HG03066 (cell line): Measurements from ENCODE around the gene SREBF2.

Experiments
- ATAC-seq: cut with Tn5 transposase; IDR thresholded peaks from one replicate; pipeline ENCODE4 v1.9.1; 2021; ENCODE audit warnings: low read depth; ENCODE audit not compliant: unreplicated experiment

Gene SREBF2

DNA sequence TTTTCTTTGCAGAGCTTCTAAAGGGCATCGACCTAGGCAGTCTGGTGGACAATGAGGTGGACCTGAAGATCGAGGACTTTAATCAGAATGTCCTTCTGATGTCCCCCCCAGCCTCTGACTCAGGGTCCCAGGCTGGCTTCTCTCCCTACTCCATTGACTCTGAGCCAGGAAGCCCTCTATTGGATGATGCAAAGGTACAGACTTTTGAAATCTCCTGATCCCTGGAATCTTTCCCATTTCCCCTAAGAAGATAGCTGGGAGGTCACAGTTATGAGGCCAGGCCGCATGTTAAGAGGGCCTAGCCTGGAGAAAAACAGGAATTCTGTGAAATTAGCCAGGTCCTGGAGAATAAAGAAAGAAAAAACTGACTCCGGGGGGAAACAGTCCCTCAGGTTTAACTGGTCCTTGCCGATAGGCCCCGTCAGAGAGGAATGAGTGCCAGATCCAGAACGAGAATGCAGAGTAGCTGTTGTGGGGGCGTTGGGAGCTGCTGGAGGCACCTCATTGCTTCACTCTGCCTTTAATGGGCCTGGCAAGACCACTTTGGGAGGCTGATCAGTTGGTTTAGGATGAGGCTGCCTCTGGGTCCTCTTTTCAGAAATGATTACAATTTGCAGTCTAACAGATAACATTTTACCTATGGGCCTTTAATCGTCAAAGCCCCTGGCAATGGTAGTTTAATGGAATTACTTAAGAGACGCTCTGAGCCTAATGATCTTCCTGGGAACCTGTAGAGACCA lies 42.8 kb downstream of the SREBF2 start:
- ATAC-seq: no peak

DNA sequence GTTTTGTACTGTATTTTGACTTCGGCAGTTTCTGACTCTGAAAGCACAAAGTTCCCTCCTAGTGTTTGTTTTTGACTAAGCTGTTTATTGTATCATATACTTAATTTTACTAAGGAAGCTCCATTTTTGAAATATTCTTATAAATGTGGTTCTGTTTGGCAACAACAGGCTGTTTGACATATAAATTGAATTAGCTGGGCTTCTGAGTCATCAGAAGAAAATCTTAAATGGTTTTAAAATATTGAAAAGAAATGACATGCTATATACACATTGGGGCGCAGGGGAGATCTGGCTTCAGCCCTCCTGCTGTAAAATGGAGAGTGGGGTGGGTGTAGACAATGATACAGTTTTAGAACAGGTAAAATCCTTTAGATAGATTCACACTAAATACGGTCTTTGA lies 43.4 kb downstream of the SREBF2 start:
- no peak for ATAC-seq

DNA sequence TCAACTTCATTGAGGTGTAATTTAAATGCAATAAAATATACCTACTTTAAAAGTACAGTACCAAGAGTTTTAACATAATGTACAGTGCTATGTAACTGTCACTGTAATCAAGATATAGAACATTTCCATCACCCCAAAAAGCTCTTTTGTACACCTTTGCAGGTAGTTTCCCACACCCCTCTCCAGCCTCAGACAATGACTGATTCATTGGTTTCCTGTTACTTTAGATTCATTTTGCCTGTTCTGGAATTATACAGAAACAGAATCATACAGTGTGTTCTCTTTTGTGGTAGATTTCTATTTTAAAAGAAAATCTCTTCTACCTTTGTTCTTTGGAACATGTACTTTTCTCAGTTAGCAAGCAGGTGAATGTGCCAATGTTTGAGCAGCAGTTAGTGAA lies 43.8 kb downstream of the SREBF2 start:
- ATAC-seq: no peak

DNA sequence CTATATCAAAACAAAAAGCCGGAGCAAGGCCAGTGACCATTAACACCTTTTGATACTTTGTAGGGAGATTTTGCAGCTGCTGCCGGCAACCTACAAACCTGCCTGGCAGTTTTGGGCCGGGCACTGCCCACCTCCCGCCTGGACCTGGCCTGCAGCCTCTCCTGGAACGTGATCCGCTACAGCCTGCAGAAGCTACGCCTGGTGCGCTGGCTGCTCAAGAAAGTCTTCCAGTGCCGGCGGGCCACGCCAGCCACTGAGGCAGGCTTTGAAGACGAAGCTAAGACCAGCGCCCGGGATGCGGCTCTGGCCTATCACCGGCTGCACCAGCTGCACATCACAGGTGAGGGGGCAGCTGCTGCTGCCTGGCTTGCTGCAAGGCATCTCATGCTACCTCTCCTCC lies 47.7 kb downstream of the SREBF2 start:
- ATAC-seq: no peak

DNA sequence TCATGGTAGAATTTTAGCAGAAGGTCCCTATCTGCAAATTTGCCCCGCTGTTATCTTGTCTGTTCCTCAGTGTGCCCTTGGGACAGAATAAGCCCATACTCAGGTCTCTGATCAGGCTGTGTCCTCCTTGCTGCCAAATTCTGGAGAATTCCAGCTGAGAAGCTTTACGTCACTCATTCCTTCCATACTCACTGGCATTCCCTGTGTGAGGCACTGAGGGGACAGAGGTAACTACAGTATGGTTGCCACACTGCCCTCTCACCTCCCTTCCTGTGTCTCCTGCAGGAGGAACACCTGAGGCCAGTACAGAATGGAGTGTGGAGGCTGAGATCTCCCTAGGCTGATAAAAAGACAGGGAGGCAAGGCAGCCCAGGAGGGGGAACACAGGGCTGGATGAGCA lies 50.5 kb downstream of the SREBF2 start:
- ATAC-seq: no peak

DNA sequence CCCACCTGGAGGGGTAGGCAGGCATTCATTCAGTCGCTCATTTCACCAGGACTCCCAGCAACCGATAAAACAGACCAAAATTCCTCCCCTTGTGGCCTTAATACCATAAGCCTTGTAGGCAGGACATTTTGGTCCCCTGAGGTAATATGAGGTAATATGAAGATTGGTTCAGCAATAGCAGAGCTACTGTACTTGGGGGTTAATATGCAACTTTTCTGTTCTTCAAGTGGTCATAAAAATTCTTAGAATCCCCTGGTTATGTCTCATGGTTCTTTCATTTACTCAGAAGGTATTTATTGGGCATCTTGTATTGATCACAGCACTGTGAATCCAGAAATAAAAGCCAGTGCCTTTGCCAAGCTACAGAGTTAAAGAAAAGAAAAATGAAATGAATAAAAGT lies 52.2 kb downstream of the SREBF2 start:
- no peak for ATAC-seq

DNA sequence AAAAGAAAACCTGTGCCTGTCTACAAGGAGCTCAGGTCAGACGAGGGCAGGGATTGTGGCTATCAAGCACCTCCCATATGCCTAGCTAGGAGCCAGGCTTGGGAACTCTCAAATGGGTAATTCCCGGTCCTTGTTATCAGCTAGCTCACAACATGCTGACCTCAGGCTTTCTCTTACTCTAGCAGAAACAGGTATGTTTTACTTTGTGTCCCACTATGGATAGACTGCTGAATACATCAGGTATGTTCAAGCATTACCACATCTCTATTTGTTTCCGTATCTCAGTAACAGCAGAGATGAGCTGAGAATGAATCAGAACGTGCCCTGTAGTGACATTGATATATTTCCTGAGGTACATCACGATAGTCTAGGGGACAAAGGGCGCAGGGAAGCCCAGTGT lies 52.6 kb downstream of the SREBF2 start:
- no peak for ATAC-seq

DNA sequence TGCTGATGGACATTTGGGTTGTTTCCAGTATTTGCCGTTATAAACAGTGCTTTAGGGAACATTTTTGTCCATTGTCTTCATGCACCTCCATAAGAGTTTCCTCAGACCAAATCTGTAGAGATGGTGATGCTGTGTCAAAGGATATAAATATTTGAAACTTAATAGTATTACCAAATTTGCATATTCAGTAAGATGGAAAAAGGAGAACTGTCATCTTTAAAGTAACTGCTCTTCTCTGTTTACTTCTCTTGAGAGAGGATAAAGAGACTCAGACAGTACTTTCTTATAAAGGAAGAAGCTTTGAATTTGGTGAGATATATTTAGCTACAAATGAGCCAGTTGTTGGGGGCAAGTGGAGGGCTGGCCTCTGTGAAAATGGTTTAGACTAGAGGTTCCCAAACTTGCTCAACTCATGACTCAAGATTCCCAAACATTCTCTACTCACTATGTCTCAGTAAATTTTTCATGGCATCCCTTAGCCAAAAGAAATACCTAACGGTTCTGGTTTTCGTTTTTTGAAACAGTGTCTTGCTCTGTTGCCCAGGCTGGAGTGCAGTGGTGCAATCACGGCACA lies 55.8 kb downstream of the SREBF2 start:
- ATAC-seq: no peak

DNA sequence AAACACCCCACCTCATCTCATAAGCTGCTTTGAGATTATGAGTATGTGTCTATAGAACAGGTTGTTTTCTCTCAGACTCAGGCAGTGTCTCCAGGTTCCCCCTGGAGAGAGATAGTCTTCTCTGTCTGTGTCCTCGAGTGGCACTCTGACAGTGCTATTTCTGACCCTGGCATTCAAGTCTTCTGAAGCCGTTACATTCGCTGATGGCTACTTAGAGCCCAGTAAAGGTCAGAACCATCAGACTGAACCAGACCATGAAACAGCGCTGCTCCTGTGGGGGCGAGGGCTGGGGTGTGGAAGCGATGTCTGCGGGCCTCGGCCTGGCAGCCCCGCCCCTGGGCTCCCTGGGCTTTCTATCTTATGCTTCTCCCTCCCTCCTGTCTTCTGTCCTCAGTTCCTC lies 58.5 kb downstream of the SREBF2 start:
- no peak for ATAC-seq

DNA sequence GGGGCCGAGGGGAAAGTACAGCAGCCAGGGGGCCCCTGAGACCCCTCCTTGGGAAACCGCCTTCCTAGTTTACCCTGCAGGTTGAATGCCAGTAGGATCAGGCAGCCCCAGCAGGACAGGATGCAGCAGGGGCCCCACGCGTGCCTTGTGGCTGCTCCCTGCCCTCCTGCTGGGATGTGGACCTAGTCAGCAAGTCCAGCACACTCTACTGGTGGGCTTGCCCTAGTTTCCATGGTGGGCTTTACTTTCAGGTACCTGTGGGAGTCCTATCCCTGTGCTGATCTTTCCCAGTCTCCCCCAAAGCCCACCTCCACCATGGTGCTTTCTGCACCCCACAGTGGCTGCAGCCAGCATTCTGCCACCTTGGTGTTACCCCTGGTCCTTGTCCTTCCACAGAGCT lies 59.8 kb downstream of the SREBF2 start:
- ATAC-seq: no peak

DNA sequence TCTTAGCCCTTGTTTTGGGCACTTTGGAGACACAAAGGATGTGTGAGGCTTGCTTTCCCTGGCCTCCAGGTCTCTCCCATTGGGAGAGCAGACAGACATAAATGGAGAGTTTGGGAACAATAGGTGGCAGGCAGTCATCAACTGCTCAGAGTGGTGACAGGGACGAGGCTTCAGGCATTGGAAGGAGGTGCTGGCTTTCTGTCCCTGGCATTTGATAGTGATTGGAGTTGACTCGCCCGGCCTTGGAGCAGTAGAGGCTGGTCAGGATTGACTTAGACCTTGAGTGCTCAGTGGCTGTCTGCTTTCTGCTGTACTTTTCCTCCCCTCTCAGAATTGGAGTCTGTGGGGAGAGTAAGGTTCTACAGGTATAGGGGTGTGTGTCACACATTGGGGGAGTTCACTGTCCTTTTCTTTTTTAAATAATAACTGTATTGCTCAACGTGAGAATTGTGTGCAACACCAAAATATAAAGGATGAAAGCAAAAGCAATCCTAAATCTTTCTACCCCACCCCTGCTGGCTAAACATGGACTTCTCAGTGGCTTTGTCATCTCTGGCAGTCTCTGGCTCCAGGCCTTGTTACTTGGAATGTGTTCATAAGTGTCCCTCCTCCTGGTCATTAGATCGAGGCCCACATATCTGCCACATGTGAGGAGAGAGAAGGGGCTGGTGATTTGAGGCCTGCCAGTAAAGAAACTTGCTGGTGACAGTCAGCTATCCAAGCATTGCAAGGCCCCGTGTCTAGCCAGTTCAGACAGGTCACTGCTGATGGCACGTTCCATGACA lies 60.9 kb downstream of the SREBF2 start:
- no peak for ATAC-seq

DNA sequence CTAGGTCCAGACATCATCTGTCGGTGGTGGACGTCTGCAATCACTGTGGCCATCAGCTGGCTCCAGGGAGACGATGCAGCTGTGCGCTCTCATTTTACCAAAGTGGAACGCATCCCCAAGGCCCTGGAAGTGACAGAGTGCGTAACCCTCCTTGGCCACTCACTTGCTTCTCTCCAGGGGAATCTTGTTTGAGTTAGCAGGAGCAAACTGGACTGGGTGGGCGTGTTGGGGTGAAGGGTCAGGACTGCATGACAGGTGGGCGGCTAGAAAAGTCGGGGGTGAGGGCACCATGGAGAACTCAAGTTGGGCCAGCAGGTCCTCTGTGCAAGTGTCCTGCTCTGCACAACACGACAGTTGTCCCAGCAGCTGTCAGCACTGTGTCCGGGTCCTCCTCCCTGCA lies 65.7 kb downstream of the SREBF2 start:
- no peak for ATAC-seq

DNA sequence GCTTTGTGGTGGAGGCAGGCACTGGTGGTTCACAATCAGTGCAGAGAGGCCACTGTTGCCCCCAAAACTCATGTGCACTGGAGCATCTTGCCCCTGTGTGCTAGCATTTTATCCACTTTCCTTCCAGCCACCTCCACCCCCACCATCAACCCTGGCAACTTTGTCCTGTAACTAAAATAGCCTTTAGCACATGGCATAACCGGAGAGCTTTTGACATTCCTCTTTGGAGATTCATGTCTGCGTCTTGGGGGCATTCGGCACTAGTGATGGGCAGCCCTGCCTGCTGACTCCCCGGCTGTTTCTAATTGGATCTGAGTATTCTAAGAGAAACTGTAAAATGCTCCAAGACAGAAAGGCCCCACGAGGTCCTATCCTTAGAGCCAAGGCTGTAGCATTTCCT lies 66.2 kb downstream of the SREBF2 start:
- ATAC-seq: no peak

DNA sequence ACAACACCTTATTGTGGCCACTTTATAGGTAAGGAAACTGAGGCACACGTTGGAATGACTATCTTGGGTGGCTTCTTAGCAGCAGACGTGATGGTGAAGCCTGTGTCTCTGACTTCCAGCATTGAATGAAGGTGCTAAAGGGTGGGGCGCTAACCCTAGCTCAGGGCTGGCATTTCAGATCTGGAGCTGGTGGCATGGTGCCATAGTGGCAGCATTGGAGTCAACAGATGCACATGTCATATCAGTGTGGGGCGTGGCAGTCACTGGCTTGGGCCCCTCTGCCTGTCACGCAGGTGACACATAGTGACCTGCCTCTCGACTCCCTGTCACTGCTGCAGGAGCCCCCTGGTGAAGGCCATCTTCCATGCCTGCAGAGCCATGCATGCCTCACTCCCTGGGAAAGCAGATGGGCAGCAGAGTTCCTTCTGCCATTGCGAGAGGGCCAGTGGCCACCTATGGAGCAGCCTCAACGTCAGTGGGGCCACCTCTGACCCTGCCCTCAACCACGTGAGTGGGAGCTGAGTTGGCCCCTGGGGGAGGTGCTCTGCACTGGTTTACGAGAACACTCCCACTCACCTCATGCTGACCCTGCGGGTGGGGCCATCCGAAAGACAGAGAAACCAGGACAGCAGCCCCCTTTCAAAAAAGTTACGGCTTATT lies 67.2 kb downstream of the SREBF2 start:
- no peak for ATAC-seq

DNA sequence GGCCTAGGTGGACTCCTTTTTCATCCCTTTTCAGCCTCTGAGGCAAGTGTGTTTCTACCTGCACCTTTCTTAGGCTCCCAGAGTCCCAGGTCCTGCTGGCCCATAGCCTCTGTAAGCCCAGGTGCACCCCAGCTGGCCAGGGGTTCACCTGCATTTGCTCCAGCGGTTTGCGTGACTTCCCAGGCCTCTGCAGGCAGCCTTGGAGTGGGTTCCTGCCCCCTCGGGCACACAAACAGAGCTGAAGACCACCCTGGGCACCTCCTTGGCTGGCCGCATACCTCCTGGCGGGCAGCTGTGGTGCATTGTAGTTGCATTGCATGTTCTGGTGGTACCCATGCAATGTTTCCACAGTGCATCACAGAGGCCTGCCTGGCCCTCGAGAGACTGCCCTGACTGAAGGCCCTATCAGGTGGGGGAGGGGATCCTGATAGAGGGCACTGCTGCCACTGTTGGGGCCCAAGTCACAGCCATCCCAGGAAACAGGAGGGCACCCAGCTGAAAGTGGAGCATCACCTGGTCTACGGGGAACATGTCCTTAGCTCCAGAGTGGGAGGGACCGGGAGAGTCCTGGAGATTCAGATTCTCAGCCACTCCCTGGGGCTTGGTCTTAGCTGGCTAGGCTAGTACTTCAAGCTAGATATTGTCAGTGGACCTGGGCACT lies 67.9 kb downstream of the SREBF2 start:
- ATAC-seq: no peak

DNA sequence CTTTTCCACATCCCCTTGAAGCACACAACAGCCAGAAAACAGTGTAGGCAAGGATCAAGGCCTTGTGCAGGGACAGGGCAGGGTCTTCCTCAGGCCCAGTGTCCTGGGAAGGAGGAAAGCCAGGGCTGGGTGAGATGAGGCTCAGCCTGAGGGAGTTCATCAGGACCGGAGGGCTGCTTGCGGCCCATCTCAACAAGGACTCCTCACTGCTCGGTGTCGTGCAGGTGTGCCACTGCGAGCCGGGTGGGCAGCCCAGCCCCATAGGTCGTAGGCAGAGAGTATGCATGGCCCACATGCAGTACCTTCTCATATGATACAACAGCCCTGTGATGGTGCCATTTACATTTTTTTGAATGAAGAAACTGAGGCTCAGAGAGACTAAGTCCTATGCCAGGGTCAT lies 69.1 kb downstream of the SREBF2 start:
- no peak for ATAC-seq

DNA sequence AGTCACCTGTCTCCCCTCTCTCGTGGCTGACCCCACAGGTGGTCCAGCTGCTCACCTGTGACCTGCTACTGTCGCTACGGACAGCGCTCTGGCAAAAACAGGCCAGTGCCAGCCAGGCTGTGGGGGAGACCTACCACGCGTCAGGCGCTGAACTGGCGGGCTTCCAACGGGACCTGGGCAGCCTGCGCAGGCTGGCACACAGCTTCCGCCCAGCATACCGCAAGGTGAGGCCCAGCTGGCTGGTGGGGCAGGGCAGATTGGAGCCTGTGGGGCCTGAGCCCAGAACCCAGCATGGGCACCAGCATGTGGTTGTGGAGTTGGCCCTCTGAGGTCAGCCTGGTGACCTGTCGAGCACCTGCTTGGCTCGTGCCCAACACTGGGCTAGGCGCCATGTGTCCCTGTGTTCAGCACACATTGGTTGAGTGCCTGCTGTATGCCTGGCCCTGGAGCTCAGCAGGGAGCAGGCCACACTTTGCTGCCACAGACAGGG lies 70.1 kb downstream of the SREBF2 start:
- no peak for ATAC-seq

DNA sequence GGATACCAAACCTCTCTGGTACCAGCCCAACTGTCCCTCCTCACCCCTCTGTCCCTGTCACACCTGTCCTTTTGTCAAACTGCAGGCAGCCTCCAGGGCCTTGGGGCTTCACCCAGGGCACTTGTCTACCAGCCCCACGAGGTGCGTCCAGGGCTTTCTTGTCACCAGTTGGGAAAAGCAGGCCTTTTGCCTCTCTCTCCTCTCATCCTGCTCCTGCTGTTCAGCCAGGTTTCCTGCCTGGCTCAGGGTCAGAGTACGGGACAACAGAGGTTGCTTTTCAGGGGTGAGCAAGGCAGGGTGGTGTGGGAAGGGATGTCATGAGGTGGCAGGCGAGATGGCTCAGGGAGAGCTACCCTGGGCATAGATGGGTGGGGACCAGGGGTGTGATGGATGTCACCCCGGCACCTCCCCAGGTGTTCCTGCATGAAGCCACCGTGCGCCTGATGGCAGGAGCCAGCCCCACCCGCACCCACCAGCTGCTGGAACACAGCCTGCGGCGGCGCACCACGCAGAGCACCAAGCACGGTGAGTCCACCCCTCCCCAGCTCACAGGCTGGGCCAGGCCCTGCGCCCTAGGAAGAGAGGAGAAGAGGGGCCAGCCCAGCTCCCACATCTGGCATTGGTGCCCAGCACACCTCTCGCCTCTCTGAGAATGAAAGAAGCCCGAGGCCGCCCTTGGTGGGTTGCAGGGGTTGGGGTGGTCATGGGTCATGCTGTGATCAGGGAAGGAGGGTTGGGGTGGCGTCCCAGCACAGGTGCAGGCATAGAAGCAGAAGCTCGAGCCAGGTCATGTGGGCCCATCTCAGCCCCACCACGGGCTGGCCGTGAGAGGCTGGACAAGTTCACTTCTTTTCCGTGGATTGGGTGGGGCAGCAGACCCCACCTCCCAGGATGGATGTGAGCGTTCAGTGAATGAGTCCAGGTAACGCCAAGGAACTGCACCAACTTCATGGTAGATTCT lies 71.8 kb downstream of the SREBF2 start:
- ATAC-seq: no peak

DNA sequence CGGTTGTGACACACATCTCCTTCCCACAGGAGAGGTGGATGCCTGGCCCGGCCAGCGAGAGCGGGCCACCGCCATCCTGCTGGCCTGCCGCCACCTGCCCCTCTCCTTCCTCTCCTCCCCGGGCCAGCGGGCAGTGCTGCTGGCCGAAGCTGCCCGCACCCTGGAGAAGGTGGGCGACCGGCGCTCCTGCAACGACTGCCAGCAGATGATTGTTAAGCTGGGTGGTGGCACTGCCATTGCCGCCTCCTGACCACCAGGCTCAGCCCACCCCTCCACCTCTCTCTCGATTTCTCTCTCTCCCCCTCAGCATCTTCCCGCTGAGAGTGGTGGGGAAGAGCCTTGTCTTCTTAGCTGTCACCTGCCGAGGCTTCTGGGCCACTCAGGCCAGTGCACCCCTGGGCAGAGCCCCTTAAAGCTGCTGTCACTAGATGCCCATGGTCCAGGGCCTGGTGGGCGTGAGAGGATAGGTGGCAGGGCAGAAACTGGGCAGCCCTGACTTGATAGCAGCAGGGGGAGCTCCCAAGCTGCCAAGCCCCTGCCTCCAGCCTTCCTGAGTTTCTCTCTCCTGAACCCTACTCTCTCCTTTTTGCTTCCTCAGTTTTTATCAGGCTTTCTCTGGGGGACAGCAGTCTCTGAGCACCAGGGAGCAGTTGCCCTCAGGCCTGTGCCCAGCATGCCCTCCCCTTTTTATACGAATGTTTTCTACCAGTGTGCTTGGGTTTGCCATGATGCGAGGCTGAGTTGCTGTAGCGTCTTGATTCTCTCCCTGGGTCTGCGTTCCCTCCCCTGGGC lies 72.7 kb downstream of the SREBF2 start:
- ATAC-seq: no peak
